Fibroblast of lung (primary cell): ENCODE measurements around the gene MICAL2. TPM values are rescaled to one million over a fixed set of nuclear protein-coding genes. Genes with fewer than 3 reads are reported as not detected.
A peak's percentile ranks its signal among the peaks of the same experiment; 100 is the strongest.

Experiments used
- DNase-seq, 2 donors: peaks; one replicate each; pipeline versions ENCODE4 v3.0.0 to v3.0.0-alpha.2; 2010; ENCODE audit warnings: low read depth in 2 of 2
- H2AFZ ChIP-seq: 2 replicates; pipeline ENCODE4 v1.5.1; 2012; ENCODE audit warnings: low read length, control low read depth, inconsistent platforms
- H3K27ac ChIP-seq: 2 replicates; pipeline ENCODE4 v1.5.1; 2011; ENCODE audit warnings: low read length, control low read depth; ENCODE audit not compliant: insufficient read depth
- H3K27me3 ChIP-seq: 2 replicates; pipeline ENCODE4 v1.5.1; 2011; ENCODE audit warnings: mild to moderate bottlenecking, low read length; ENCODE audit not compliant: control insufficient read depth, insufficient read depth
- H3K36me3 ChIP-seq: 2 replicates; pipeline ENCODE4 v1.5.1; 2011; ENCODE audit warnings: low read length; ENCODE audit not compliant: control insufficient read depth, insufficient read depth
- H3K4me1 ChIP-seq: 2 replicates; pipeline ENCODE4 v1.5.1; 2011; ENCODE audit warnings: low read length; ENCODE audit not compliant: control insufficient read depth, insufficient read depth; ENCODE audit errors: extremely low read depth
- H3K4me2 ChIP-seq: 2 replicates; pipeline ENCODE4 v1.5.1; 2011; ENCODE audit warnings: low read length, control low read depth; ENCODE audit not compliant: insufficient read depth; ENCODE audit errors: extremely low read depth
- H3K4me3 ChIP-seq, 4 experiments: fragments of 200-600 bp in 1 of 4; sonication (generic) in 1 of 4; replicated peaks in 1 of 4; 2 replicates each; pipeline ENCODE4 v1.5.1; 2011 to 2016; ENCODE audit warnings: low read length in 4 of 4, low read depth in 3 of 4, mild to moderate bottlenecking in 3 of 4, control low read depth in 2 of 4, inconsistent platforms in 1 of 4, mixed read lengths in 1 of 4; ENCODE audit not compliant: insufficient read depth in 1 of 4; ENCODE audit errors: control extremely low read depth in 1 of 4
- H3K79me2 ChIP-seq: 2 replicates; pipeline ENCODE4 v1.5.1; 2012; ENCODE audit warnings: mild to moderate bottlenecking, low read length, inconsistent platforms; ENCODE audit not compliant: control insufficient read depth, insufficient read depth
- H3K9ac ChIP-seq: 2 replicates; pipeline ENCODE4 v1.5.1; 2011; ENCODE audit warnings: mild to moderate bottlenecking, low read length, control low read depth; ENCODE audit not compliant: insufficient read depth
- H3K9me3 ChIP-seq: 2 replicates; pipeline ENCODE4 v1.5.1; 2012; ENCODE audit warnings: low read depth, low read length; ENCODE audit not compliant: control insufficient read depth, insufficient read depth
- H4K20me1 ChIP-seq: 2 replicates; pipeline ENCODE4 v1.5.1; 2011; ENCODE audit warnings: low read length; ENCODE audit not compliant: control insufficient read depth, insufficient read depth; ENCODE audit errors: extremely low read depth
- EZH2 ChIP-seq: IDR thresholded peaks from 2 replicates; pipeline ENCODE4 v1.5.1; 2012; ENCODE audit warnings: low read length, control low read depth, mild to moderate bottlenecking; ENCODE audit errors: missing control alignments
- polyA plus RNA-seq, 2 donors: library from polyadenylated mRNA; depleted of rRNA in 1 of 2; stranded (reverse) in 1 of 2; unstranded in 1 of 2; fragments of >200 nt; gene quantifications; 2 replicates each; pipeline ENCODE4 v1.2.1, GENCODE V29; 2011 to 2012; ENCODE audit warnings: missing spikeins in 1 of 2
- total RNA-seq: library from RNA; depleted of rRNA; stranded (reverse); fragments of >200 nt; gene quantifications from 2 replicates; pipeline ENCODE4 v1.2.1, GENCODE V29; 2014
- TF ChIP-seq, protein P1 (sequence below), 2 donors: IDR thresholded peaks in 1 of 2; conservative IDR thresholded peaks in 1 of 2; 1 replicate in 1 of 2; 2 replicates in 1 of 2; pipeline ENCODE4 v1.5.1; 2011 to 2012; ENCODE audit warnings: low read length in 2 of 2, control low read depth in 1 of 2, inconsistent platforms in 1 of 2, low read depth in 1 of 2, mild to moderate bottlenecking in 1 of 2

Gene MICAL2
- total and polyA plus RNA-seq, 2 donors (not counting 1 experiment from before 2014, with no cell fraction given) = 78.5 to 275 TPM

GRCh38 chr11:12173111-12173510 lies 62.7 kb downstream of the MICAL2 start:
- Histone ChIP-seq H3K9ac (no peak overlapping the region), H3K27me3 (no peaks in the 10 kb centered on the region), H3K4me3 (no peak overlapping the region), H3K4me2 (no peak overlapping the region), H3K79me2 (peaks cover 38% of the 10 kb centered on the region), H2AFZ (no peak overlapping the region), H3K36me3 (no peaks in the 10 kb centered on the region), H3K4me1 (peaks cover 18% of the 10 kb centered on the region), H3K27ac (peak overlapping the region; percentile 51), H4K20me1 (no peaks in the 10 kb centered on the region), H3K9me3 (no peaks in the 10 kb centered on the region)
- TF ChIP-seq EZH2 = no peak
- TF ChIP-seq, protein P1, sequence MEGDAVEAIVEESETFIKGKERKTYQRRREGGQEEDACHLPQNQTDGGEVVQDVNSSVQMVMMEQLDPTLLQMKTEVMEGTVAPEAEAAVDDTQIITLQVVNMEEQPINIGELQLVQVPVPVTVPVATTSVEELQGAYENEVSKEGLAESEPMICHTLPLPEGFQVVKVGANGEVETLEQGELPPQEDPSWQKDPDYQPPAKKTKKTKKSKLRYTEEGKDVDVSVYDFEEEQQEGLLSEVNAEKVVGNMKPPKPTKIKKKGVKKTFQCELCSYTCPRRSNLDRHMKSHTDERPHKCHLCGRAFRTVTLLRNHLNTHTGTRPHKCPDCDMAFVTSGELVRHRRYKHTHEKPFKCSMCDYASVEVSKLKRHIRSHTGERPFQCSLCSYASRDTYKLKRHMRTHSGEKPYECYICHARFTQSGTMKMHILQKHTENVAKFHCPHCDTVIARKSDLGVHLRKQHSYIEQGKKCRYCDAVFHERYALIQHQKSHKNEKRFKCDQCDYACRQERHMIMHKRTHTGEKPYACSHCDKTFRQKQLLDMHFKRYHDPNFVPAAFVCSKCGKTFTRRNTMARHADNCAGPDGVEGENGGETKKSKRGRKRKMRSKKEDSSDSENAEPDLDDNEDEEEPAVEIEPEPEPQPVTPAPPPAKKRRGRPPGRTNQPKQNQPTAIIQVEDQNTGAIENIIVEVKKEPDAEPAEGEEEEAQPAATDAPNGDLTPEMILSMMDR (conservative IDR thresholded peaks at IDR 0.05 in 1 of 2, IDR thresholded peaks at IDR 0.05 in 1 of 2; ENCODE audit: low read depth in 1 of 2, low read length in 2 of 2) = no peak
- no peak for DNase-seq

- Histone ChIP-seq H3K9ac (no peak overlapping the region), H3K27me3 (no peaks in the 10 kb centered on the region), H3K27ac (peak overlapping the region; percentile 93), H3K4me2 (no peak overlapping the region), H3K79me2 (peaks cover 38% of the 10 kb centered on the region), H3K4me1 (peaks cover 18% of the 10 kb centered on the region), H3K4me3 (no peak overlapping the region), H3K36me3 (no peaks in the 10 kb centered on the region), H4K20me1 (no peaks in the 10 kb centered on the region), H2AFZ (no peak overlapping the region), H3K9me3 (no peaks in the 10 kb centered on the region)
- no peak for DNase-seq
- no peak for TF ChIP-seq EZH2
- TF ChIP-seq, protein P1 (conservative IDR thresholded peaks at IDR 0.05 in 1 of 2, IDR thresholded peaks at IDR 0.05 in 1 of 2; ENCODE audit: low read depth in 1 of 2, low read length in 2 of 2) = no peak
These were observed 63.7 kb downstream of the MICAL2 start for GRCh38 chr11:12174128-12174476.

DNA sequence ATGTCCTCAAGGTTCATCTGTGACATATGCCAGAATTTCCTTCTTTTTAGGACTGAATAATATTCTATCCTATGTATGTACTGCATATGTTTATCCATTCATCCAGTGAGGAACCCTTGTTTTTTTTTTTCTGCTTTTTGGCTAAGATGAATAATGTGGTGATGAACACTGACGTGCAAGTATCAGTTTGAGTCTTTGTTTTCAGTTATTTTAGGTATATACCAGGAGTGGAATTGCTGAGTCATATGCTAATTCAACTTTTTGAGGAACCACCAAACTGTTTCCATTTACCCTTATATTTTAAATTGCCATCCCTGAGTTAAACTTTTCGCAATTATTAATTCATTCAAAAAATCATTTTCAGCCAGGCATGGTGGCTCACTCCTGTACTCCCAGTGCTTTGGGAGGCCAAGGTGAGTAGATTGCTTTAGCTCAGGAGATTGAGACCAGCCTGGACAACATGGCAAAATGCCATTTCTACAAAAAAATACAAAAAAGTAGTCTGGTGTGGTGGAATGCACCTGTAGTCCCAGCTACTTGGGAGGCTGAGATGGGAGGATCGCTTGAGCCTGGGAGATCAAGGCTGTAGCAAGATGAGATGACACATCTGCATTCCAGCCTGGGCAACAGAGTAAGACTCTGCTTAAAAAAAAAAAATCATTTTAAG lies 64.2 kb downstream of the MICAL2 start:
- Histone ChIP-seq H3K79me2 (peaks cover 40% of the 10 kb centered on the region), H3K4me2 (no peak overlapping the region), H2AFZ (no peak overlapping the region), H3K4me1 (peaks cover 22% of the 10 kb centered on the region), H3K36me3 (no peaks in the 10 kb centered on the region), H3K4me3 (no peak overlapping the region), H3K27ac (peak overlapping the region; percentile 93), H3K9me3 (no peaks in the 10 kb centered on the region), H3K27me3 (no peaks in the 10 kb centered on the region), H3K9ac (no peak overlapping the region), H4K20me1 (no peaks in the 10 kb centered on the region)
- peak in 1 of 2 donors; percentile 72 for DNase-seq
- TF ChIP-seq, protein P1 (conservative IDR thresholded peaks at IDR 0.05 in 1 of 2, IDR thresholded peaks at IDR 0.05 in 1 of 2; ENCODE audit: low read depth in 1 of 2, low read length in 2 of 2) = no peak
- no peak for TF ChIP-seq EZH2
